Endothelial cell of umbilical vein (primary cell): ENCODE measurements around the gene CCM2.

Source experiments
- JUN ChIP-seq: IDR thresholded peaks from 2 replicates; pipeline ENCODE4 v1.6.1; 2011; ENCODE audit warnings: borderline replicate concordance, low read depth; ENCODE audit not compliant: insufficient read length, insufficient read depth
- POLR2A ChIP-seq: IDR thresholded peaks from 2 replicates; pipeline ENCODE4 v1.6.1; 2012; ENCODE audit warnings: low read depth, mild to moderate bottlenecking, control low read depth, low read length
- POLR2AphosphoS5 ChIP-seq: IDR thresholded peaks from 2 replicates; pipeline ENCODE4 v1.6.1; 2012; ENCODE audit warnings: low read depth, mild to moderate bottlenecking, control low read depth, low read length, moderate library complexity; ENCODE audit not compliant: insufficient read depth
- TF ChIP-seq, protein P1 (sequence below), 2 donors: IDR thresholded peaks; 1 replicate in 1 of 2; 2 replicates in 1 of 2; pipeline ENCODE4 v1.5.1; 2011; ENCODE audit warnings: low read length in 2 of 2, mild to moderate bottlenecking in 2 of 2, moderate library complexity in 2 of 2, control low read depth in 1 of 2, inconsistent platforms in 1 of 2, low read depth in 1 of 2; ENCODE audit not compliant: insufficient read depth in 1 of 2; ENCODE audit errors: extremely low read depth in 1 of 2
- TF ChIP-seq, protein P2 (sequence below): IDR thresholded peaks from 2 replicates; pipeline ENCODE4 v1.6.1; 2011; ENCODE audit not compliant: insufficient read depth, insufficient read length

DNA sequence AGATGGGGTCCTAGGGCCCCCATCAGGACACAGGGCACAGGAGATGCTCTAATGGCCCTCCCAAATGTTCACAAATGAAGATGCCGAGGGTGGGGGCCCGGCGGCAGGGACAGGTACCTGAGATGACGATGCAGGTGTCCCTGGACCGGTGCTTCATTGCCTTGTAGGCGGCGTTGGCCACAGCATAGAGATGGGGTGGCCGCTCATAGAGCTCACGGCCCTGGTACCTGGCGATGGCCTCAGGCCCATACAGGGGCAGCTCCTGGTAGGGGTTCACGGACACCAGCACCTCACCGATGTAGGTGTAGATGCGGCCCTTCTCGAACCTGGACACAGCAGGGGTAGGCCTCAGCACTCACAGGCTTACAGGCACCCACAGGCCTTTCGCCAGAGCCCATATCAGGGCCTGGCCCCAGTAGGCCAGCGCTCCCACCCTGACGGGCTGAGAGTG is 23.2 kb upstream of the CCM2 start:
- TF ChIP-seq POLR2AphosphoS5: no peak
- no peak for TF ChIP-seq POLR2A
- TF ChIP-seq, protein P1, sequence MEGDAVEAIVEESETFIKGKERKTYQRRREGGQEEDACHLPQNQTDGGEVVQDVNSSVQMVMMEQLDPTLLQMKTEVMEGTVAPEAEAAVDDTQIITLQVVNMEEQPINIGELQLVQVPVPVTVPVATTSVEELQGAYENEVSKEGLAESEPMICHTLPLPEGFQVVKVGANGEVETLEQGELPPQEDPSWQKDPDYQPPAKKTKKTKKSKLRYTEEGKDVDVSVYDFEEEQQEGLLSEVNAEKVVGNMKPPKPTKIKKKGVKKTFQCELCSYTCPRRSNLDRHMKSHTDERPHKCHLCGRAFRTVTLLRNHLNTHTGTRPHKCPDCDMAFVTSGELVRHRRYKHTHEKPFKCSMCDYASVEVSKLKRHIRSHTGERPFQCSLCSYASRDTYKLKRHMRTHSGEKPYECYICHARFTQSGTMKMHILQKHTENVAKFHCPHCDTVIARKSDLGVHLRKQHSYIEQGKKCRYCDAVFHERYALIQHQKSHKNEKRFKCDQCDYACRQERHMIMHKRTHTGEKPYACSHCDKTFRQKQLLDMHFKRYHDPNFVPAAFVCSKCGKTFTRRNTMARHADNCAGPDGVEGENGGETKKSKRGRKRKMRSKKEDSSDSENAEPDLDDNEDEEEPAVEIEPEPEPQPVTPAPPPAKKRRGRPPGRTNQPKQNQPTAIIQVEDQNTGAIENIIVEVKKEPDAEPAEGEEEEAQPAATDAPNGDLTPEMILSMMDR (IDR thresholded peaks at IDR 0.05; ENCODE audit: extremely low read depth in 1 of 2, insufficient read depth in 1 of 2, low read depth in 1 of 2, low read length in 2 of 2): no peak
- TF ChIP-seq, protein P2, sequence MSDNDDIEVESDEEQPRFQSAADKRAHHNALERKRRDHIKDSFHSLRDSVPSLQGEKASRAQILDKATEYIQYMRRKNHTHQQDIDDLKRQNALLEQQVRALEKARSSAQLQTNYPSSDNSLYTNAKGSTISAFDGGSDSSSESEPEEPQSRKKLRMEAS: no peak
- TF ChIP-seq JUN: no peak
